Neural progenitor cell (in vitro differentiated cells): ENCODE measurements around the gene STMND1. TPM values are rescaled to one million over a fixed set of nuclear protein-coding genes. Genes with fewer than 3 reads are reported as not detected.

Source experiments
- DNase-seq: peaks from one replicate; pipeline ENCODE4 v3.0.0-alpha.2; 2016; ENCODE audit warnings: low spot score
- H2AFZ ChIP-seq: fragments of 200-600 bp; sonication (generic); replicated peaks from 2 replicates; pipeline ENCODE4 v1.6.1; 2016; ENCODE audit warnings: antibody characterized with exemption
- H3F3A ChIP-seq: fragments of 200-600 bp; sonication (generic); 2 replicates; pipeline ENCODE4 v1.6.1; 2016; ENCODE audit warnings: antibody characterized with exemption, low read depth
- H3K27ac ChIP-seq: fragments of 200-600 bp; sonication (generic); 2 replicates; pipeline ENCODE4 v1.5.1; 2016; ENCODE audit warnings: mild to moderate bottlenecking
- H3K27me3 ChIP-seq: fragments of 200-600 bp; sonication (generic); 2 replicates; pipeline ENCODE4 v1.6.1; 2016; ENCODE audit warnings: mild to moderate bottlenecking, moderate library complexity
- H3K36me3 ChIP-seq: fragments of 200-600 bp; sonication (generic); 2 replicates; pipeline ENCODE4 v1.5.1; 2016
- H3K4me1 ChIP-seq: fragments of 200-600 bp; sonication (generic); 2 replicates; pipeline ENCODE4 v1.6.1; 2016; ENCODE audit warnings: mixed run types
- H3K4me2 ChIP-seq: fragments of 200-600 bp; sonication (generic); 2 replicates; pipeline ENCODE4 v1.6.1; 2016
- H3K4me3 ChIP-seq: fragments of 200-600 bp; sonication (generic); 2 replicates; pipeline ENCODE4 v1.5.1; 2016
- H3K79me2 ChIP-seq: fragments of 200-600 bp; sonication (generic); 2 replicates; pipeline ENCODE4 v1.6.1; 2016; ENCODE audit warnings: low read depth
- H3K9ac ChIP-seq: fragments of 200-600 bp; sonication (generic); 2 replicates; pipeline ENCODE4 v1.6.1; 2016
- H3K9me3 ChIP-seq: fragments of 200-600 bp; sonication (generic); 2 replicates; pipeline ENCODE4 v1.5.1; 2016; ENCODE audit warnings: low read depth
- H4K20me1 ChIP-seq: fragments of 200-600 bp; sonication (generic); 2 replicates; pipeline ENCODE4 v1.6.1; 2016; ENCODE audit warnings: low read depth
- H3K27ac Mint-ChIP-seq: 3 replicates; pipeline ENCODE4 v1.8.0; 2021; ENCODE audit warnings: mixed read lengths
- H3K27me3 Mint-ChIP-seq: 2 replicates; pipeline ENCODE4 v1.8.0; 2022; ENCODE audit warnings: low read depth, mild to moderate bottlenecking, inconsistent platforms, moderate library complexity, mixed read lengths; ENCODE audit not compliant: insufficient read depth
- H3K36me3 Mint-ChIP-seq: 3 replicates; pipeline ENCODE4 v1.8.0; 2021; ENCODE audit warnings: mixed read lengths
- H3K4me1 Mint-ChIP-seq: 3 replicates; pipeline ENCODE4 v1.8.0; 2021; ENCODE audit warnings: mixed read lengths
- H3K4me3 Mint-ChIP-seq: 3 replicates; pipeline ENCODE4 v1.8.0; 2021; ENCODE audit warnings: mild to moderate bottlenecking, moderate library complexity, mixed read lengths
- H3K9me3 Mint-ChIP-seq: 3 replicates; pipeline ENCODE4 v1.8.0; 2020; ENCODE audit warnings: mixed read lengths
- EZH2 ChIP-seq: fragments of 200-600 bp; sonication (generic); IDR thresholded peaks from 2 replicates; pipeline ENCODE4 v1.6.1; 2017; ENCODE audit warnings: antibody characterized with exemption, mild to moderate bottlenecking, moderate library complexity
- EZH2phosphoT487 ChIP-seq: fragments of 200-600 bp; sonication (generic); IDR thresholded peaks from 2 replicates; pipeline ENCODE4 v1.6.1; 2017; ENCODE audit warnings: antibody characterized with exemption
- total RNA-seq: library from RNA; depleted of rRNA; stranded (reverse); fragments of >200 nt; gene quantifications from 2 replicates; pipeline ENCODE4 v1.2.3, GENCODE V29; 2015; ENCODE audit warnings: low replicate concordance
- TF ChIP-seq, protein P1 (sequence below): fragments of 200-600 bp; sonication (generic); IDR thresholded peaks from 2 replicates; pipeline ENCODE4 v1.5.1; 2017; ENCODE audit warnings: antibody characterized with exemption, mild to moderate bottlenecking

STMND1 gene
- total RNA-seq, 1 donor from 2014 or later: not detected

- peaks cover 18% of the 10 kb centered on the region for H3K27me3 Mint-ChIP-seq
- Histone ChIP-seq H3F3A (peaks cover 7% of the 10 kb centered on the region), H3K4me2 (no peak overlapping the region), H3K27me3 (peaks cover 41% of the 10 kb centered on the region), H3K79me2 (no peaks in the 10 kb centered on the region), H3K4me3 (no peak overlapping the region), H3K4me1 (no peaks in the 10 kb centered on the region), H3K36me3 (no peaks in the 10 kb centered on the region), H3K9me3 (no peaks in the 10 kb centered on the region), H3K9ac (no peak overlapping the region), H2AFZ (no peak overlapping the region), H3K27ac (no peak overlapping the region), H4K20me1 (no peaks in the 10 kb centered on the region)
- H3K4me1 Mint-ChIP-seq: peaks cover 19% of the 10 kb centered on the region
- H3K9me3 Mint-ChIP-seq: no peaks in the 10 kb centered on the region
- H3K36me3 Mint-ChIP-seq: no peaks in the 10 kb centered on the region
- TF ChIP-seq EZH2phosphoT487: no peak
- TF ChIP-seq, protein P1, sequence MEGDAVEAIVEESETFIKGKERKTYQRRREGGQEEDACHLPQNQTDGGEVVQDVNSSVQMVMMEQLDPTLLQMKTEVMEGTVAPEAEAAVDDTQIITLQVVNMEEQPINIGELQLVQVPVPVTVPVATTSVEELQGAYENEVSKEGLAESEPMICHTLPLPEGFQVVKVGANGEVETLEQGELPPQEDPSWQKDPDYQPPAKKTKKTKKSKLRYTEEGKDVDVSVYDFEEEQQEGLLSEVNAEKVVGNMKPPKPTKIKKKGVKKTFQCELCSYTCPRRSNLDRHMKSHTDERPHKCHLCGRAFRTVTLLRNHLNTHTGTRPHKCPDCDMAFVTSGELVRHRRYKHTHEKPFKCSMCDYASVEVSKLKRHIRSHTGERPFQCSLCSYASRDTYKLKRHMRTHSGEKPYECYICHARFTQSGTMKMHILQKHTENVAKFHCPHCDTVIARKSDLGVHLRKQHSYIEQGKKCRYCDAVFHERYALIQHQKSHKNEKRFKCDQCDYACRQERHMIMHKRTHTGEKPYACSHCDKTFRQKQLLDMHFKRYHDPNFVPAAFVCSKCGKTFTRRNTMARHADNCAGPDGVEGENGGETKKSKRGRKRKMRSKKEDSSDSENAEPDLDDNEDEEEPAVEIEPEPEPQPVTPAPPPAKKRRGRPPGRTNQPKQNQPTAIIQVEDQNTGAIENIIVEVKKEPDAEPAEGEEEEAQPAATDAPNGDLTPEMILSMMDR: no peak
- TF ChIP-seq EZH2: no peak
- no peak overlapping the region for H3K27ac Mint-ChIP-seq
- DNase-seq: no peak
- no peak overlapping the region for H3K4me3 Mint-ChIP-seq
Observed at GRCh38 chr6:17097982-17098381, 3.9 kb upstream of the STMND1 start.

- H3K4me1 Mint-ChIP-seq: peaks cover 19% of the 10 kb centered on the region
- Histone ChIP-seq H3K4me1 (no peaks in the 10 kb centered on the region), H2AFZ (no peak overlapping the region), H3K4me3 (no peak overlapping the region), H3K36me3 (no peaks in the 10 kb centered on the region), H3F3A (peaks cover 7% of the 10 kb centered on the region), H4K20me1 (no peaks in the 10 kb centered on the region), H3K27ac (no peak overlapping the region), H3K27me3 (peaks cover 47% of the 10 kb centered on the region), H3K9me3 (no peaks in the 10 kb centered on the region), H3K9ac (no peak overlapping the region), H3K4me2 (no peak overlapping the region), H3K79me2 (no peaks in the 10 kb centered on the region)
- TF ChIP-seq, protein P1: no peak
- TF ChIP-seq EZH2: no peak
- TF ChIP-seq EZH2phosphoT487: no peak
- H3K9me3 Mint-ChIP-seq: no peaks in the 10 kb centered on the region
- H3K4me3 Mint-ChIP-seq: no peak overlapping the region
- peaks cover 23% of the 10 kb centered on the region for H3K27me3 Mint-ChIP-seq
- no peak for DNase-seq
- H3K27ac Mint-ChIP-seq: no peak overlapping the region
- no peaks in the 10 kb centered on the region for H3K36me3 Mint-ChIP-seq
Observed at GRCh38 chr6:17098538-17098937, 3.3 kb upstream of the STMND1 start.

DNA sequence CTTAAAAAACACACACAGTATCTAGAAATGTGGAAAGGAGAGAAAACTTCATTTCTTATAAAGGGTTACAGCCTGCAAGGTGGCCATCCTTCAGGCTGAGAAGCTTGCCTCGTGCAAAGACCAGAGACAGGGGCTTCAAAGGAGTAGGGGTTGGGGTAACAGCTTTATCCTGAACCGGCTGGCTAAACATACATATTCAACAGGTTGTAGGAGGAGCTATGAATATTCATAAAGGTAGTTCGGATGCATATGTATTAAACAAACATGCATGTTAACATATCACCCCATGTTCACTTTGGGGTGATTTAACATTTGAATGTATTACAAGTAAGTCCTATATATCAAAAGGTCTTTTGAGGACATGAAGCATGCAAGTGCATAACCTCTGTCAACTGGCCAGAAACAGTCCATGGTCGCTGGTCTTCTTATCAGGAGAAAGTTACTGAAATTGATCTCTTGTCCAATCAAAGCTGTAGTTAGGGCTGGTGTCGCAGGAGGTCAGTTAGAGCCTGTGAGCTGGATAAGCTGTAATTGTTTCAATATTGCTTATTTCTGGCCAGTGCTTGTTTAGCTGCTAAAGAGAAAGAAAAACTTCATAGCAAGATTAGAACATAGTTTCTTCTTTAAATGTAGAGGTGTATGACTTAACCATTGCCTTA is 2.3 kb upstream of the STMND1 start:
- Histone ChIP-seq H3K4me3 (no peak overlapping the region), H3K9me3 (no peaks in the 10 kb centered on the region), H3K4me1 (no peaks in the 10 kb centered on the region), H4K20me1 (no peaks in the 10 kb centered on the region), H3K36me3 (no peaks in the 10 kb centered on the region), H3K9ac (no peak overlapping the region), H3K27me3 (peaks cover 57% of the 10 kb centered on the region), H3K27ac (no peak overlapping the region), H2AFZ (no peak overlapping the region), H3K79me2 (no peaks in the 10 kb centered on the region), H3K4me2 (no peak overlapping the region), H3F3A (peaks cover 7% of the 10 kb centered on the region)
- peaks cover 27% of the 10 kb centered on the region for H3K27me3 Mint-ChIP-seq
- no peaks in the 10 kb centered on the region for H3K9me3 Mint-ChIP-seq
- no peak overlapping the region for H3K27ac Mint-ChIP-seq
- TF ChIP-seq, protein P1: no peak
- no peak for TF ChIP-seq EZH2
- no peak for TF ChIP-seq EZH2phosphoT487
- H3K4me3 Mint-ChIP-seq: peak overlapping the region; percentile 73
- no peak for DNase-seq
- no peaks in the 10 kb centered on the region for H3K36me3 Mint-ChIP-seq
- H3K4me1 Mint-ChIP-seq: peaks cover 19% of the 10 kb centered on the region
